A673 (cell line): ENCODE data around the gene PTS. TPM values are rescaled to one million over a fixed set of nuclear protein-coding genes. Genes with fewer than 3 reads are reported as not detected.

Source experiments
- BruUV-seq: library from RNA; stranded (reverse); fragments of 400-500 nt; replicated peaks from 2 replicates; lab custom pipeline; 2021; lab: Mats Ljungman, UMichigan
- CTCF ChIA-PET: fragments of 300-600 bp; sonication (Branson Sonifier 250); formaldehyde crosslinking; loops from one replicate; lab custom pipeline; 2022; ENCODE audit warnings: antibody characterized with exemption; lab: Charles Lee
- POLR2A ChIA-PET: fragments of 300-600 bp; sonication (Branson Sonifier 250); formaldehyde crosslinking; loops from one replicate; lab custom pipeline; 2022; ENCODE audit warnings: antibody characterized with exemption; ENCODE audit not compliant: low non-redundant PET; lab: Charles Lee
- DNase-seq: peaks from one replicate; pipeline ENCODE4 v3.0.0-alpha.2; 2015; ENCODE audit warnings: low spot score
- H3K27ac ChIP-seq: fragments of 200-600 bp; sonication (generic); 2 replicates; pipeline ENCODE4 v1.5.1; 2016; ENCODE audit warnings: mixed run types, low read depth, mild to moderate bottlenecking, mixed read lengths, antibody characterized with exemption, low read length; ENCODE audit not compliant: poor library complexity, severe bottlenecking
- H3K27me3 ChIP-seq: fragments of 200-600 bp; sonication (generic); replicated peaks from 2 replicates; pipeline ENCODE4 v1.6.1; 2017; ENCODE audit warnings: mixed run types, low read depth, mild to moderate bottlenecking, mixed read lengths, antibody characterized with exemption, low read length; ENCODE audit not compliant: insufficient read depth, poor library complexity
- H3K36me3 ChIP-seq: fragments of 200-600 bp; sonication (generic); 2 replicates; pipeline ENCODE4 v1.6.1; 2016; ENCODE audit warnings: mixed run types, mild to moderate bottlenecking, mixed read lengths, antibody characterized with exemption, low read length; ENCODE audit not compliant: insufficient read depth, poor library complexity, severe bottlenecking
- H3K4me1 ChIP-seq: fragments of 200-600 bp; sonication (generic); 2 replicates; pipeline ENCODE4 v1.6.1; 2017; ENCODE audit warnings: mixed run types, mild to moderate bottlenecking, mixed read lengths, antibody characterized with exemption, low read length; ENCODE audit not compliant: insufficient read depth, poor library complexity, severe bottlenecking
- H3K4me3 ChIP-seq: fragments of 200-600 bp; sonication (generic); 2 replicates; pipeline ENCODE4 v1.5.1; 2016; ENCODE audit warnings: low read depth, mixed run types, mild to moderate bottlenecking, mixed read lengths, low read length; ENCODE audit not compliant: poor library complexity, severe bottlenecking
- H3K9me3 ChIP-seq: fragments of 200-600 bp; sonication (generic); 2 replicates; pipeline ENCODE4 v1.6.1; 2016; ENCODE audit warnings: mixed run types, low read depth, mild to moderate bottlenecking, mixed read lengths, antibody characterized with exemption, low read length; ENCODE audit not compliant: poor library complexity, severe bottlenecking
- EZH2 ChIP-seq: fragments of 200-600 bp; sonication (generic); IDR thresholded peaks from 2 replicates; pipeline ENCODE4 v1.6.1; 2017; ENCODE audit warnings: borderline replicate concordance, low read depth, mild to moderate bottlenecking, mixed read lengths, antibody characterized with exemption, low read length; ENCODE audit not compliant: poor library complexity, severe bottlenecking
- intact Hi-C: fragments of 100-400 bp; cut with micrococcal nuclease; formaldehyde crosslinking; loops from one replicate; pipeline ENCODE4 v1.10.0; 2022; ENCODE audit not compliant: unreplicated experiment
- total RNA-seq: library from RNA; stranded (reverse); gene quantifications from 2 replicates; pipeline ENCODE4 v1.2.3, GENCODE V29; 2021
- TF ChIP-seq, protein P1 (sequence below): fragments of 300-800, 200-600 bp; sonication (generic); conservative IDR thresholded peaks from 2 replicates; pipeline ENCODE4 v1.5.1; 2017; ENCODE audit warnings: low read depth, mild to moderate bottlenecking, antibody characterized with exemption, low read length, moderate library complexity, mixed read lengths

The PTS gene
- total RNA-seq, 1 experiment from 2014 or later, result 96.8 TPM

DNA sequence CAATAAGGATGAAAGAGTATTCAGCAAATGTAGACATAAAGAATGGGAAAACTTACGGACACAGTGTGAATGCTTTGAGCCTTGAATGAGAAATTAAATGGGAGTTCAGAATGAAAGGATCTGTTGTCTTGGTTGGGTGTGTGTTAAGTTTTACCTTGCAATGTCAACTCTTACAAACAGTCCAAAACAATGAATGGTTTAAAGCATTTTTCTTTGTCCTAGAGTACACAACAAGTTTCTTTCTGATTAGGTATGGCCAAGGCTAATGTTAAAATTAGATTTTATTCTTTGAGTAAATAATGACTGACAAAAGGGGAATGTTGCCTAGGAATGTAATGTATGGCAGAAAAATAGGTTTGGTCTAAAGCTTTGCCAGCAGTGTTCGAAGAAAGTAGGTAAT is 2.5 kb downstream of the PTS start:
- intact Hi-C loops, result loop anchor here (10.0 kb wide), 1 partner anchor 326 kb away; no protein-coding TSS in a partner anchor
- Histone ChIP-seq H3K9me3 (no peaks in the 10 kb centered on the region), H3K4me3 (no peak overlapping the region), H3K4me1 (peaks cover 16% of the 10 kb centered on the region), H3K36me3 (peaks cover 45% of the 10 kb centered on the region), H3K27me3 (no peaks in the 10 kb centered on the region), H3K27ac (no peak overlapping the region)
- TF ChIP-seq EZH2, result no peak
- TF ChIP-seq, protein P1, sequence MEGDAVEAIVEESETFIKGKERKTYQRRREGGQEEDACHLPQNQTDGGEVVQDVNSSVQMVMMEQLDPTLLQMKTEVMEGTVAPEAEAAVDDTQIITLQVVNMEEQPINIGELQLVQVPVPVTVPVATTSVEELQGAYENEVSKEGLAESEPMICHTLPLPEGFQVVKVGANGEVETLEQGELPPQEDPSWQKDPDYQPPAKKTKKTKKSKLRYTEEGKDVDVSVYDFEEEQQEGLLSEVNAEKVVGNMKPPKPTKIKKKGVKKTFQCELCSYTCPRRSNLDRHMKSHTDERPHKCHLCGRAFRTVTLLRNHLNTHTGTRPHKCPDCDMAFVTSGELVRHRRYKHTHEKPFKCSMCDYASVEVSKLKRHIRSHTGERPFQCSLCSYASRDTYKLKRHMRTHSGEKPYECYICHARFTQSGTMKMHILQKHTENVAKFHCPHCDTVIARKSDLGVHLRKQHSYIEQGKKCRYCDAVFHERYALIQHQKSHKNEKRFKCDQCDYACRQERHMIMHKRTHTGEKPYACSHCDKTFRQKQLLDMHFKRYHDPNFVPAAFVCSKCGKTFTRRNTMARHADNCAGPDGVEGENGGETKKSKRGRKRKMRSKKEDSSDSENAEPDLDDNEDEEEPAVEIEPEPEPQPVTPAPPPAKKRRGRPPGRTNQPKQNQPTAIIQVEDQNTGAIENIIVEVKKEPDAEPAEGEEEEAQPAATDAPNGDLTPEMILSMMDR, result no peak
- DNase-seq, result no peak
- ChIA-PET CTCF (no interaction called here), POLR2A (no interaction called here)
- BruUV-seq, result no TSS peak

DNA sequence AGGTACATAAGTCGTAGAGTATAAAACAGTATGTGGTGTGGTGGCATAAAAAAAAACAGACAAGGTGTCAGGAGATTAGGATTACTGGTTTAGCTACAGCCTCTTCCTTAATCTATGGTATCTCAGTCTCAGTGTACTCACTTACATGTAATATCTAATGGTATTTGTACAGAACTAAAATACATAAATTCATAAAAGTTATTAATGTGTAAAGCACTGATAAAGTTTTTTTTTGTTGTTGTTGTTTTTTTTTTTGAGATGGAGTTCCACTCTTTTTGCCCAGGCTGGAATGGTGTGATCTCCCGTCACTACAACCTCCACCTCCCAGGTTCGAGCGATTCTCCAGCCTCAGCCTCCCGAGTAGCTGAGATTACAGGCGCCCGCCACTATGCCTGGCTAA is 2.9 kb downstream of the PTS start:
- no peak for TF ChIP-seq EZH2
- TF ChIP-seq, protein P1, result no peak
- H3K4me3 ChIP-seq, result no peak overlapping the region
- no peaks in the 10 kb centered on the region for H3K27me3 ChIP-seq
- ChIA-PET POLR2A (no interaction called here), CTCF (no interaction called here)
- intact Hi-C loops, result loop anchor here (10.0 kb wide), 1 partner anchor 326 kb away; no protein-coding TSS in a partner anchor
- no peaks in the 10 kb centered on the region for H3K9me3 ChIP-seq
- no TSS peak for BruUV-seq
- no peak for DNase-seq
- H3K36me3 ChIP-seq, result peaks cover 49% of the 10 kb centered on the region
- peaks cover 16% of the 10 kb centered on the region for H3K4me1 ChIP-seq
- H3K27ac ChIP-seq, result no peak overlapping the region

DNA sequence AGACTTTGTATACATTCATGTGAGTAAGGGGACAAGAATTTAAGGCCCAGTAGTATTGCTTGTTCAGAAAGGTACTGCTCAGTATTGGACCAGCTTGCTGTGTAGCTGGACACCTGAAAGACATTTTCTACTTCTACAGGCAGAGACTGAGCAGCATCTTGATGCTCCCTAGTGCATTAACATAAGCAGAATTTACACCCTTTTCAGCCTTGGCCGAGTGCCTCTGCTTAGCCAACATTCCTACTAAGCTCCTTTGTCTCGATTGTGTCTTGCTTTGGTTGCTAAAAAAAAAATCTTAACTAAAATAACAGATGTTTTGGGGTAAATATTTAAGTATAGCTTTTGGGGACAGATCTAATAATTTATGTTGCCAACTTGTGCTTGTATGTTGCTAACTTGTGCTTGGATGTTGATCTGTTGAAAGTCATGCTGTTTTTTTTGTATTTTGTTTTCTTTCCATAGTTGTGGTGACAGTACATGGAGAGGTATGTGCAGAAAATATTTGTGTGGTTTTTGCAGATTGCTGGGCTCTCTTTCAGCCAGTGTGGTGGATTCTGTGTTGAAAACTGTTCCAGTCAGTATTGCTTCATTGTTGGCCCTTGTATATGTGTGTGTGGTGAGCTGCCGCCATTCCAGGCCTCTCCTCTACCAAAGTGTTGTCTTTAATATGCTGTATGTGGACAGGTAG is 3.7 kb downstream of the PTS start:
- no peak overlapping the region for H3K27ac ChIP-seq
- no peak for DNase-seq
- TF ChIP-seq EZH2, result no peak
- TF ChIP-seq, protein P1, result no peak
- H3K9me3 ChIP-seq, result no peaks in the 10 kb centered on the region
- no TSS peak for BruUV-seq
- CTCF ChIA-PET, result no interaction called here
- peaks cover 16% of the 10 kb centered on the region for H3K4me1 ChIP-seq
- peaks cover 49% of the 10 kb centered on the region for H3K36me3 ChIP-seq
- H3K27me3 ChIP-seq, result no peaks in the 10 kb centered on the region
- POLR2A ChIA-PET, result no interaction called here
- no peak overlapping the region for H3K4me3 ChIP-seq
- intact Hi-C loops, result loop anchor here (10.0 kb wide), 1 partner anchor 325 kb away; no protein-coding TSS in a partner anchor
